GM12872 (cell line): ENCODE measurements around the gene TENT5A.

Experiments
- CTCF ChIP-seq: IDR thresholded peaks from 3 replicates; pipeline ENCODE4 v1.5.1; 2011; ENCODE audit warnings: low read depth, mild to moderate bottlenecking, low read length, moderate library complexity; ENCODE audit not compliant: insufficient read depth

The TENT5A gene

GRCh38 chr6:81771097-81771496, 18.6 kb upstream of the TENT5A start:
- TF ChIP-seq CTCF, result no peak

- no peak for TF ChIP-seq CTCF
Observed at GRCh38 chr6:81770381-81770780, 17.9 kb upstream of the TENT5A start.

GRCh38 chr6:81769824-81770223, 17.3 kb upstream of the TENT5A start:
- TF ChIP-seq CTCF, result no peak

GRCh38 chr6:81768150-81768942, 15.9 kb upstream of the TENT5A start:
- no peak for TF ChIP-seq CTCF

GRCh38 chr6:81767163-81767891, 14.8 kb upstream of the TENT5A start:
- no peak for TF ChIP-seq CTCF

GRCh38 chr6:81766482-81767069, 14.1 kb upstream of the TENT5A start:
- TF ChIP-seq CTCF, result no peak

- no peak for TF ChIP-seq CTCF
Observed at GRCh38 chr6:81764531-81764930, 12.1 kb upstream of the TENT5A start.
